ENCODE measurements around the gene MROH2B.

The MROH2B gene

DNA sequence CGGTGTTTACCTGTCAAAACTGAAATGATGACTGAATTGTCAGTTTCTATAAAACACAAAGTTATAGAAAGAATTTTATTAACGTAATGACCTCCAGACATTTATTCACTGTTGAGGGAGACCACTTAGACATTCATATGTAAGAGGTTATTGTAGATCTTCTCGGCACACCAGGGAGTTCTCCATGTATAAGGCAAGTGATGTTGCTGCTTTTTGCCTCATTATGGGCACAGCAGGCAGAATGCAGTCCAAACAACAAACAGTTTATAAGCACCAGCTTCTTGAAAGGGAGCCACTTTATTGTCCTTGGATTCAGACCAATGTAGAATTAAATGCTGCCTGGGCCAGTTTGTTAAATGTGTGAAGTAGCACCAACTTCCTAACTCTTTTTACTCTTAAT is 95.1 kb downstream of the MROH2B start:
- no peaks in the 10 kb centered on the region for H3K4me1 ChIP-seq (ENCODE audit: control insufficient read depth, insufficient read depth, low read length)
- DNase-seq (ENCODE audit: low read depth, low spot score): no peak
- no CpG with 5 or more reads among the region's 3 CpGs for WGBS (ENCODE audit: insufficient coverage, insufficient read length)
- H3K9me3 ChIP-seq (ENCODE audit: control insufficient read depth, insufficient read depth, low read length): no peaks in the 10 kb centered on the region
- H3K27ac ChIP-seq (ENCODE audit: low read length): no peak overlapping the region
- no peak overlapping the region for H3K4me3 ChIP-seq (ENCODE audit: low read length)
- no peaks in the 10 kb centered on the region for H3K27me3 ChIP-seq (ENCODE audit: control insufficient read depth, insufficient read depth, low read length)
- H3K36me3 ChIP-seq (ENCODE audit: control insufficient read depth, insufficient read depth, low read length): no peaks in the 10 kb centered on the region

- DNase-seq (ENCODE audit: low read depth, low spot score): no peak
- Histone ChIP-seq H3K4me3 (ENCODE audit: low read length) (no peak overlapping the region), H3K4me1 (ENCODE audit: control insufficient read depth, insufficient read depth, low read length) (no peaks in the 10 kb centered on the region), H3K9me3 (ENCODE audit: control insufficient read depth, insufficient read depth, low read length) (no peaks in the 10 kb centered on the region), H3K27ac (ENCODE audit: low read length) (no peak overlapping the region), H3K27me3 (ENCODE audit: control insufficient read depth, insufficient read depth, low read length) (no peaks in the 10 kb centered on the region), H3K36me3 (ENCODE audit: control insufficient read depth, insufficient read depth, low read length) (no peaks in the 10 kb centered on the region)
- WGBS (ENCODE audit: insufficient coverage, insufficient read length): 100% methylated on average over 1 of the region's 3 CpGs
Measured at GRCh38 chr5:40973364-40974004, 97.7 kb downstream of the MROH2B start.

DNA sequence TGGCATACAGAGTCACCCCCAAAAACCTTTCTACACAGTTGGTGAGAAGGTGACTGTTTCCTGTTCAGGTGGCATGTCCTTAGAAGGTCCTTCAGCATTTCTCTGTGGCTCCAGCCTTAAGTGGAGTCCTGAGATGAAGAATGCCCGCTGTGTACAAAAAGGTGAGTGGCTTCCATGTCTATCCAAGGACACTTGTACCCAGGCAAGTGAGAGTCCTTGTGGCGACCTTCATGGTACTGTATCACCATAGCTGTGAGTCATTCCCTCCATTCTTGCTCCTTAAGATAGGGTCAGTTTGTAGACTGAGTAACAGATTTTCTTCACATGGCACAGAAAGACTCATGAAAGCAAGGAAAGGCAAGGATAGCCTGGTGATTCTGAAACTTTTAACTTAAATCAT is 98.7 kb downstream of the MROH2B start:
- Histone ChIP-seq H3K36me3 (ENCODE audit: control insufficient read depth, insufficient read depth, low read length) (no peaks in the 10 kb centered on the region), H3K4me1 (ENCODE audit: control insufficient read depth, insufficient read depth, low read length) (no peaks in the 10 kb centered on the region), H3K4me3 (ENCODE audit: low read length) (no peak overlapping the region), H3K9me3 (ENCODE audit: control insufficient read depth, insufficient read depth, low read length) (no peaks in the 10 kb centered on the region), H3K27me3 (ENCODE audit: control insufficient read depth, insufficient read depth, low read length) (no peaks in the 10 kb centered on the region), H3K27ac (ENCODE audit: low read length) (no peak overlapping the region)
- WGBS (ENCODE audit: insufficient coverage, insufficient read length): no CpG with 5 or more reads among the region's 2 CpGs
- no peak for DNase-seq (ENCODE audit: low read depth, low spot score)

DNA sequence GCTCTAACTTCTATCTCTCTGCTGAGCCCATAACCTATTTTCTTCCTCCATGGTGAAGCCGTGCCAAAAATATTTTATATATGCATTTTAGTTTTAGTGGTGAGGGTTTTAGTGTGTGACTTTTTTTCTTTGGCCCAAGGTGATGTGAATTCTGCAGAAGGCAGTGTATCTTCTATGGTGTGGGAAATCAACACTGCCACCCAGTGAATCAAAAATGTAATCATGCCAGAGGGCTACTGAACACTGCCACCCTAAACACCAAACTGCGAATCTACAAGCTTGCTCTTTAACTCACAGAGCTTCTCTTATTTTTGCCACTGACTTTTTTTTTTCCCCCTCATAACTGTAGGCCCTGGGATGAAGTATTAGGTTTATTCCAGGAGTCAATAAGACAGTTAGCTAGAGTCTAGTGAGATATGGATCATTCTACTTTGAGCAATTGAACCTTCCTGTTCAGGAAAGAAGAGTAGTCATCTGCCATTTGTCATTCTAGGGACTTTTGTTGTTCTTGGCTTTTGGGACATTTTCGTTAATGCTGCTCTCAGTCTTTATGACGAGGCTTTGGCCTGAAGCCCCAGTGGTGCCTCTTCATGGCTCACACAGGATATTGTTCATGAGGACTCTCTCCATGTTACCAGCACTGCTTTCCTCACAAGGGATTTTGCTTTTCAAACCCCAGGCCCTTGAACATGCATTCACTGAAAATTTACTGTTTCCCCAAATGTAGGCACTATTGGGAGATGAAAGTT is 108.8 kb downstream of the MROH2B start:
- Histone ChIP-seq H3K9me3 (ENCODE audit: control insufficient read depth, insufficient read depth, low read length) (no peaks in the 10 kb centered on the region), H3K27me3 (ENCODE audit: control insufficient read depth, insufficient read depth, low read length) (no peaks in the 10 kb centered on the region), H3K4me1 (ENCODE audit: control insufficient read depth, insufficient read depth, low read length) (no peaks in the 10 kb centered on the region), H3K36me3 (ENCODE audit: control insufficient read depth, insufficient read depth, low read length) (no peaks in the 10 kb centered on the region), H3K27ac (ENCODE audit: low read length) (no peak overlapping the region), H3K4me3 (ENCODE audit: low read length) (no peak overlapping the region)
- no peak for DNase-seq (ENCODE audit: low read depth, low spot score)
- WGBS (ENCODE audit: insufficient coverage, insufficient read length): no CpG with 5 or more reads among the region's 4 CpGs

GRCh38 chr5:40960037-40960436 is 111.1 kb downstream of the MROH2B start:
- Histone ChIP-seq H3K27ac (ENCODE audit: low read length) (no peak overlapping the region), H3K4me3 (ENCODE audit: low read length) (no peak overlapping the region), H3K36me3 (ENCODE audit: control insufficient read depth, insufficient read depth, low read length) (no peaks in the 10 kb centered on the region), H3K9me3 (ENCODE audit: control insufficient read depth, insufficient read depth, low read length) (no peaks in the 10 kb centered on the region), H3K4me1 (ENCODE audit: control insufficient read depth, insufficient read depth, low read length) (no peaks in the 10 kb centered on the region), H3K27me3 (ENCODE audit: control insufficient read depth, insufficient read depth, low read length) (no peaks in the 10 kb centered on the region)
- DNase-seq (ENCODE audit: low read depth, low spot score): no peak
- WGBS (ENCODE audit: insufficient coverage, insufficient read length): 100% methylated on average over 1 of the region's 1 CpG

- no peaks in the 10 kb centered on the region for H3K36me3 ChIP-seq (ENCODE audit: control insufficient read depth, insufficient read depth, low read length)
- no peak overlapping the region for H3K27ac ChIP-seq (ENCODE audit: low read length)
- H3K4me1 ChIP-seq (ENCODE audit: control insufficient read depth, insufficient read depth, low read length): no peaks in the 10 kb centered on the region
- H3K9me3 ChIP-seq (ENCODE audit: control insufficient read depth, insufficient read depth, low read length): no peaks in the 10 kb centered on the region
- no peak overlapping the region for H3K4me3 ChIP-seq (ENCODE audit: low read length)
- DNase-seq (ENCODE audit: low read depth, low spot score): no peak
- WGBS (ENCODE audit: insufficient coverage, insufficient read length): no CpG with 5 or more reads among the region's 5 CpGs
- no peaks in the 10 kb centered on the region for H3K27me3 ChIP-seq (ENCODE audit: control insufficient read depth, insufficient read depth, low read length)
Measured at GRCh38 chr5:40958811-40959210, 112.3 kb downstream of the MROH2B start.

- H3K36me3 ChIP-seq (ENCODE audit: control insufficient read depth, insufficient read depth, low read length): no peaks in the 10 kb centered on the region
- no CpG with 5 or more reads among the region's 3 CpGs for WGBS (ENCODE audit: insufficient coverage, insufficient read length)
- no peaks in the 10 kb centered on the region for H3K27me3 ChIP-seq (ENCODE audit: control insufficient read depth, insufficient read depth, low read length)
Measured at GRCh38 chr5:40957048-40957447, 114.1 kb downstream of the MROH2B start.

GRCh38 chr5:40955313-40955712 is 115.8 kb downstream of the MROH2B start:
- Histone ChIP-seq H3K4me1 (ENCODE audit: control insufficient read depth, insufficient read depth, low read length) (no peaks in the 10 kb centered on the region), H3K27ac (ENCODE audit: low read length) (no peak overlapping the region), H3K4me3 (ENCODE audit: low read length) (no peak overlapping the region), H3K27me3 (ENCODE audit: control insufficient read depth, insufficient read depth, low read length) (no peaks in the 10 kb centered on the region), H3K36me3 (ENCODE audit: control insufficient read depth, insufficient read depth, low read length) (no peaks in the 10 kb centered on the region), H3K9me3 (ENCODE audit: control insufficient read depth, insufficient read depth, low read length) (no peaks in the 10 kb centered on the region)
- no CpG with 5 or more reads among the region's 5 CpGs for WGBS (ENCODE audit: insufficient coverage, insufficient read length)
- no peak for DNase-seq (ENCODE audit: low read depth, low spot score)

More at GRCh38 chr5:40957048-40957447, 114.1 kb downstream of the MROH2B start:
- no peak for DNase-seq (ENCODE audit: low read depth, low spot score)
- no peak overlapping the region for H3K27ac ChIP-seq (ENCODE audit: low read length)
- H3K9me3 ChIP-seq (ENCODE audit: control insufficient read depth, insufficient read depth, low read length): no peaks in the 10 kb centered on the region
- no peaks in the 10 kb centered on the region for H3K4me1 ChIP-seq (ENCODE audit: control insufficient read depth, insufficient read depth, low read length)
- H3K4me3 ChIP-seq (ENCODE audit: low read length): no peak overlapping the region
